ENCODE measurements around the gene MUC4. TPM values are rescaled to one million over a fixed set of nuclear protein-coding genes. Genes with fewer than 3 reads are reported as not detected.

The MUC4 gene
- total RNA-seq, 2 donors from 2014 or later = 0.12 TPM; not detected in 1

DNA sequence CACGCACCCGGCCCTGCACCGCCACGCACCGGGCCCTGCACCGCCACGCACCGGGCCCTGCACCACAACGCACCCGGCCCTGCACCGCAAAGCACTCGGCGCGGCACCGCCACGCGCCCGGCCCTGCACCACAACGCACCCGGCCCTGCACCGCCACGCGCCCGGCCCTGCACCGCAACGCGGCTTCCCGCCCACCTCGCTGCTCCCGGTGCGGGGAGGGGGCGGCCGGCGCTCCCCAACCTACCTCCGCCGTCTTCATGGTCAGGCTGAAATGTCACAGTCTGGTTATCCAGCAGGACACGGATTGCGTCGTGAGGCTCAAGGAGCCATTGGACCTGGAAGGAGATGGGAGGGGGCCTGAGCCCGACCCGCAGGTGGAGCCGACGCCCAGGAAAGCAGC is 49.1 kb downstream of the MUC4 start:
- Histone ChIP-seq H3K9me3 (no peaks in the 10 kb centered on the region), H3K27me3 (no peaks in the 10 kb centered on the region), H3K36me3 (no peaks in the 10 kb centered on the region), H3K4me1 (peaks cover 0 to 3% of the 10 kb centered on the region in 2 donors), H3K4me3 (no peak overlapping the region), H3K27ac (no peak overlapping the region)
- DNase-seq (ENCODE audit: low spot score) = no peak
- TF ChIP-seq, protein P1, sequence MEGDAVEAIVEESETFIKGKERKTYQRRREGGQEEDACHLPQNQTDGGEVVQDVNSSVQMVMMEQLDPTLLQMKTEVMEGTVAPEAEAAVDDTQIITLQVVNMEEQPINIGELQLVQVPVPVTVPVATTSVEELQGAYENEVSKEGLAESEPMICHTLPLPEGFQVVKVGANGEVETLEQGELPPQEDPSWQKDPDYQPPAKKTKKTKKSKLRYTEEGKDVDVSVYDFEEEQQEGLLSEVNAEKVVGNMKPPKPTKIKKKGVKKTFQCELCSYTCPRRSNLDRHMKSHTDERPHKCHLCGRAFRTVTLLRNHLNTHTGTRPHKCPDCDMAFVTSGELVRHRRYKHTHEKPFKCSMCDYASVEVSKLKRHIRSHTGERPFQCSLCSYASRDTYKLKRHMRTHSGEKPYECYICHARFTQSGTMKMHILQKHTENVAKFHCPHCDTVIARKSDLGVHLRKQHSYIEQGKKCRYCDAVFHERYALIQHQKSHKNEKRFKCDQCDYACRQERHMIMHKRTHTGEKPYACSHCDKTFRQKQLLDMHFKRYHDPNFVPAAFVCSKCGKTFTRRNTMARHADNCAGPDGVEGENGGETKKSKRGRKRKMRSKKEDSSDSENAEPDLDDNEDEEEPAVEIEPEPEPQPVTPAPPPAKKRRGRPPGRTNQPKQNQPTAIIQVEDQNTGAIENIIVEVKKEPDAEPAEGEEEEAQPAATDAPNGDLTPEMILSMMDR (IDR thresholded peaks at IDR 0.05) = no peak

DNA sequence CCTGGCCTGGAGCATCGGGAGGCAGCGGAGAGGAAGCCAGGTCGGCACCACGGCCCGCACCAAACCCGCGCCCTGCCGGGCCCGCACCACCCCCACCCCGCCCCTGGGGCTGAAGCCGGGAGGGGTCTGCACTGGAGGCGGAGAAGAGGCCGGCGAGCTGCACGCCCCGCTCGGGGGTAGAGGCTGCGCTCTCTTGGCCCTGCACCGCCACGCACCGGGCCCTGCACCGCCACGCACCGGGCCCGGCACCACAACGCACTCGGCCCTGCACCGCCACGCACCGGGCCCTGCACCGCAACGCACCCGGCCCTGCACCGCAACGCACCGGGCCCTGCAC is 49.5 kb downstream of the MUC4 start:
- Histone ChIP-seq H3K27me3 (no peaks in the 10 kb centered on the region), H3K4me1 (peaks cover 0 to 7% of the 10 kb centered on the region in 2 donors)
- DNase-seq (ENCODE audit: low spot score) = no peak

DNA sequence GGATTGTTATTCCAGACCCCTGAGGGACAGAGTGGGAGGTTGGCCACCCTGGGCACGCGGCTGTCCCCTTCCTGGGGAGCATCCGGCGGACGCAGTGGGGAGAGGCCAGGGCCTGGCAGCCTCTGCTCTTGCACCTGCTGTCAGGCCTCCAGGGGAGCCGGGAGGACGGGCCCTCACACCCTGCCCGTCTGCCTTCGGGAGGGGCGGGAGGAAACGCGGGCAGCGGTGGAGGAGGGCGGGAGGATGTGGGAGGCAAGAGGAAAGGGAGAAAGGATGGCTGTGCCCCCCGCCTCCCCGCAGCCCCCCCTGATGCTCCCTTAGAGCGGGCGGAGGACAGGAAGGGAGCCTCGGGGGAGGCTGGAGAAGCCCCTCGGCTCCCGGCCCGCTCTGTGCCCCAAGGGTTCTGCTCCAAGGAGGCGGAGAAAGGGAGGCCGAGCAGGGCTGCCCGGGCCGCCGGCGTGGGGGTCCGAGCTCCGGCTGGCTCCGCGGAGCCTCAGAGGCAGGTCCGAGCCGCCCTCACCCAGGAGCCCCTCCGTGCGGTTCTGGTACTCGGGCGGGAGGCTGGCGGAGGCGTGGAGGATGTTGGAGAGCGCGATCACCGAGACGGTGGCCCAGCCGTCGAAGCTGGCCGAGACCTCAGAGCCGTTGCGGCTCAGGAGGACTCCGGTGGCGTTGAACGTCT is 50.0 kb downstream of the MUC4 start:
- Histone ChIP-seq H3K27ac (no peak overlapping the region), H3K27me3 (no peaks in the 10 kb centered on the region), H3K4me3 (no peak overlapping the region), H3K9me3 (no peaks in the 10 kb centered on the region), H3K36me3 (no peaks in the 10 kb centered on the region), H3K4me1 (peaks cover 0 to 10% of the 10 kb centered on the region in 2 donors)
- no peak for DNase-seq (ENCODE audit: low spot score)
- TF ChIP-seq, protein P1 (IDR thresholded peaks at IDR 0.05) = no peak

More for the DNA sequence above, 49.5 kb downstream of the MUC4 start:
- Histone ChIP-seq H3K4me3 (no peak overlapping the region), H3K27ac (no peak overlapping the region), H3K9me3 (no peaks in the 10 kb centered on the region), H3K36me3 (no peaks in the 10 kb centered on the region)
- TF ChIP-seq, protein P1 (IDR thresholded peaks at IDR 0.05) = no peak

DNA sequence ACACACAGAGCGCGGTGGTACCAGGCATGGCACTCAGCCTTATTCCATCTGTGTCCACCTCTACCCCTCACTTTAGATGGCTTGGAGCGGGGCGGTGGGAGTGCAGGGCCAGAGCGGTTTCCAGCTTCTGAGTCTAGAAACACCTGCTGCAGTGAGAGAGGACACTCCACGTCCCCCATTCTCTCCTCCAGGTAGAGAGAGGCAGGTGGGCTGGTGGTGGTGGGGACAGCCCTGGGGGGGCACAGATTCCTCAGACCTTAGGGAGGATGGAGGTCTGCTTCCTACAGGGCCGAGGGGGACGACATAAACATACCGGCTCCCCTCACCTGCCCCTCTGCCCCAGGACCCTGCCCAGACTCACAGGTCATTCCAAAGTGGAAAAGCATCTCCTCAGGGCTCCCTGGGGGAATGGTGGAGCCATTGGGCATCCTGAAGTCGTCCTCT is 50.6 kb downstream of the MUC4 start:
- TF ChIP-seq, protein P1 (IDR thresholded peaks at IDR 0.05) = no peak
- Histone ChIP-seq H3K27me3 (no peaks in the 10 kb centered on the region), H3K4me1 (peaks cover 0 to 10% of the 10 kb centered on the region in 2 donors), H3K9me3 (no peaks in the 10 kb centered on the region), H3K4me3 (no peak overlapping the region), H3K27ac (no peak overlapping the region), H3K36me3 (no peaks in the 10 kb centered on the region)
- no peak for DNase-seq (ENCODE audit: low spot score)

DNA sequence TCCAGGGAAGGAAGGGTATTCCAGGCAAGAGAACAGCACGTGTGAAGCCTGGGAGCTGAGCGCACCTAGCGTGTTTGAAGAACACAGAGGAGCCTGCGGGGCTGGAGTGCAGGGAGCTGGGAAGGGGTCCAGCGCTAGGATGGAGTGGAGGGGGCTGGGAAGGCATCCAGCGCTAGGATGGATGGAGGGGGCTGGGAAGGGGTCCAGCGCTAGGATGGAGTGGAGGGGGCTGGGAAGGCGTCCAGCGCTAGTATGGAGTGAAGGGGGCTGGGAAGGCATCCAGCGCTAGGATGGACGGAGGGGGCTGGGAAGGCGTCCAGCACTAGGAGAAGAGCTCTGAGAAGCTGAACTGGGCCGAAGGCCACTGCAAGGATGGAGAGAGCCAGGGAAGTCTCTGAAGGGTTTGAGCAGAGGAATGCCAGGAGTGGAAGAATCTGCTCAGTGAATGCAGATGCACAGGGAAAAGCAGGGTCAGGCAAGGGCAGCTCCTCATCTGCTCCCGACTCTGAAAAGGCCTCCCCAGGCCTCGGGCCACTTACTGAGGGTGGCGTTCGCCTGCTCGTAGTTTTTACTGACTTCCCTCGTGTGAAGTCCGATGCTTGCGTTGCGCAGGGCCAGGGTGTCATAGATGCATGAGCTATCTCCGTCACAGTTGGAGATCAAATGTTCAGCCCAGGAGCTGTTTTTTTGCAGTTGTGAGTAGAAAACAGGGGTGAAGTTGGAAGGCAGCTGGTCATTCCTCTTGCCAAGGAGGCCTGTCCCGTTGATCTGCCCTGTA is 51.2 kb downstream of the MUC4 start:
- Histone ChIP-seq H3K36me3 (no peaks in the 10 kb centered on the region), H3K27ac (no peak overlapping the region), H3K4me1 (peaks cover 0 to 10% of the 10 kb centered on the region in 2 donors), H3K4me3 (no peak overlapping the region), H3K9me3 (no peaks in the 10 kb centered on the region), H3K27me3 (no peaks in the 10 kb centered on the region)
- TF ChIP-seq, protein P1 (IDR thresholded peaks at IDR 0.05) = no peak
- no peak for DNase-seq (ENCODE audit: low spot score)
